Measurements from ENCODE around the gene NELL1.

The NELL1 gene

GRCh38 chr11:20669820-20670684 lies 666 bp downstream of the NELL1 start:
- no peak for DNase-seq

- no peak for DNase-seq
These were observed 1.6 kb downstream of the NELL1 start for GRCh38 chr11:20670932-20671403.

GRCh38 chr11:20671856-20672546 lies 2.6 kb downstream of the NELL1 start:
- no peak for DNase-seq

- no peak for DNase-seq
These were observed 3.2 kb downstream of the NELL1 start for GRCh38 chr11:20672575-20672974.

GRCh38 chr11:20676658-20677057 lies 7.3 kb downstream of the NELL1 start:
- DNase-seq, result no peak

GRCh38 chr11:20688761-20689160 lies 19.4 kb downstream of the NELL1 start:
- no peak for DNase-seq

GRCh38 chr11:20707876-20708275 lies 38.5 kb downstream of the NELL1 start:
- DNase-seq, result no peak

GRCh38 chr11:20712912-20713311 lies 43.5 kb downstream of the NELL1 start:
- DNase-seq, result no peak

GRCh38 chr11:20715464-20715863 lies 46.1 kb downstream of the NELL1 start:
- no peak for DNase-seq

- no peak for DNase-seq
These were observed 46.5 kb downstream of the NELL1 start for GRCh38 chr11:20715931-20716330.

GRCh38 chr11:20719821-20720220 lies 50.4 kb downstream of the NELL1 start:
- DNase-seq, result no peak

GRCh38 chr11:20723366-20723765 lies 54.0 kb downstream of the NELL1 start:
- DNase-seq, result no peak

- no peak for DNase-seq
These were observed 60.3 kb downstream of the NELL1 start for GRCh38 chr11:20729597-20730105.

- no peak for DNase-seq
These were observed 62.4 kb downstream of the NELL1 start for GRCh38 chr11:20731676-20732215.

GRCh38 chr11:20739107-20739506 lies 69.7 kb downstream of the NELL1 start:
- DNase-seq, result no peak

- DNase-seq, result no peak
These were observed 70.2 kb downstream of the NELL1 start for GRCh38 chr11:20739577-20739976.

- no peak for DNase-seq
These were observed 85.5 kb downstream of the NELL1 start for GRCh38 chr11:20754933-20755332.

GRCh38 chr11:20759541-20759940 lies 90.2 kb downstream of the NELL1 start:
- no peak for DNase-seq

- DNase-seq, result no peak
These were observed 91.4 kb downstream of the NELL1 start for GRCh38 chr11:20760811-20761210.

GRCh38 chr11:20762116-20762844 lies 92.9 kb downstream of the NELL1 start:
- DNase-seq, result no peak

GRCh38 chr11:20762980-20763379 lies 93.6 kb downstream of the NELL1 start:
- no peak for DNase-seq

- no peak for DNase-seq
These were observed 101.1 kb downstream of the NELL1 start for GRCh38 chr11:20770414-20770946.

All from fibroblast of skin of scalp (primary cell).